SK-N-SH (cell line): ENCODE results near the gene PBX1.

Experiments used
- CHD2 ChIP-seq: fragments of 150-350 bp; IDR thresholded peaks from 2 replicates; pipeline ENCODE4 v1.6.1; 2018; ENCODE audit warnings: low read length; ENCODE audit not compliant: partially characterized antibody
- EP300 ChIP-seq, 2 experiments: IDR thresholded peaks; 2 replicates each; pipeline versions ENCODE4 v1.4.0 to v1.6.1; 2012; ENCODE audit warnings: borderline replicate concordance in 1 of 2, low read depth in 1 of 2, low read length in 1 of 2
- NRF1 ChIP-seq: IDR thresholded peaks from 2 replicates; pipeline ENCODE4 v1.6.1; 2012; ENCODE audit warnings: low read depth, mild to moderate bottlenecking, low read length
- POLR2AphosphoS5 ChIP-seq: IDR thresholded peaks from 2 replicates; pipeline ENCODE4 v1.6.1; 2012; ENCODE audit warnings: low read depth, low read length
- RCOR1 ChIP-seq: fragments of 150-350 bp; IDR thresholded peaks from 2 replicates; pipeline ENCODE4 v1.6.1; 2017; ENCODE audit warnings: antibody characterized with exemption, low read length
- TAF1 ChIP-seq: IDR thresholded peaks from 2 replicates; pipeline ENCODE4 v1.6.1; 2012; ENCODE audit warnings: low read depth, mild to moderate bottlenecking, low read length, moderate library complexity, borderline replicate concordance
- YY1 ChIP-seq: IDR thresholded peaks from 2 replicates; pipeline ENCODE4 v1.4.0; 2012; ENCODE audit warnings: low read depth, mild to moderate bottlenecking
- TF ChIP-seq, protein P1 (sequence below): fragments of 200-600 bp; sonication (generic); IDR thresholded peaks from 2 replicates; pipeline ENCODE4 v1.6.1; 2017; ENCODE audit warnings: antibody characterized with exemption, mild to moderate bottlenecking, moderate library complexity
- TF ChIP-seq, protein P2 (sequence below): IDR thresholded peaks from 2 replicates; pipeline ENCODE4 v1.6.1; 2012; ENCODE audit warnings: mild to moderate bottlenecking, low read depth, low read length, moderate library complexity

DNA sequence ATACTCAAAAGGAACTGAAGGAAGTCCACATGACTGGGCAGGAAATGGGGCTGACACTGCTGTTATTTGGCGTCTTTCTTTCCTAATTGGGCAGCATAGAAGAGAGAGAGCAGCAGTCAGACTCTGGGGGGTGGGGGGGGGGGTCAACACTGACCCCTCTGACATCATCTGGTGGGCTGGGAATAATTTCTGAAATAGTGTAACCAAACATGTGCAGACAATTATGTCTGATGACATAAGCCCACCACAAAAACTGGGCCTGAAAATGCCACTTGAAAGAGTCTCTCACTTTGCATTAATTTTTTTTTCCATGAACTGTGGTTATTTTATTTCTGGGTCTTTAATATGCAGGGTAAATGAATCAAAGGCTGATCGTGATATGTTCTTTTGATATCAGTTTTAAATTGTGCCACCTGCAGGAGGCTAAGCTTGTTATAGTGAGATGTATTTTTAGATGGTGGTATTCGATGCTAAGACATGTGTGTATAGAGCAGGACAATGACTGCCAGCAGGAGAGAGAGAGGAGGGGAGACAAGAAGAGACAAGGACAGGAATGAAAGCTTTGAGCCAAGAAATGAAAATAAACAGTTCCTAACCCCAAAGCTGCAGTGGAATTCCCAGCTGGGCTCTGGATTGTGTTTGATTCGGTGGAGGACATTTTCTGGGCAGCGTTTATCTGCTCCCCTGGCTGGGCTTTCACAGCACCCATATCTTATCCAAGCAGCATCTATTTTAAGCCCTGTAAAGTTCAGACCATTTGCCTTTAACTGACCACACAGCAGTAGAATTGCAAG lies 264.7 kb downstream of the PBX1 start:
- TF ChIP-seq NRF1 (no peak), RCOR1 (no peak), POLR2AphosphoS5 (no peak), TAF1 (no peak), YY1 (no peak), EP300 (IDR thresholded peaks at IDR 0.05; ENCODE audit: borderline replicate concordance in 1 of 2, low read depth in 1 of 2, low read length in 1 of 2) (no peak), CHD2 (no peak)
- TF ChIP-seq, protein P1, sequence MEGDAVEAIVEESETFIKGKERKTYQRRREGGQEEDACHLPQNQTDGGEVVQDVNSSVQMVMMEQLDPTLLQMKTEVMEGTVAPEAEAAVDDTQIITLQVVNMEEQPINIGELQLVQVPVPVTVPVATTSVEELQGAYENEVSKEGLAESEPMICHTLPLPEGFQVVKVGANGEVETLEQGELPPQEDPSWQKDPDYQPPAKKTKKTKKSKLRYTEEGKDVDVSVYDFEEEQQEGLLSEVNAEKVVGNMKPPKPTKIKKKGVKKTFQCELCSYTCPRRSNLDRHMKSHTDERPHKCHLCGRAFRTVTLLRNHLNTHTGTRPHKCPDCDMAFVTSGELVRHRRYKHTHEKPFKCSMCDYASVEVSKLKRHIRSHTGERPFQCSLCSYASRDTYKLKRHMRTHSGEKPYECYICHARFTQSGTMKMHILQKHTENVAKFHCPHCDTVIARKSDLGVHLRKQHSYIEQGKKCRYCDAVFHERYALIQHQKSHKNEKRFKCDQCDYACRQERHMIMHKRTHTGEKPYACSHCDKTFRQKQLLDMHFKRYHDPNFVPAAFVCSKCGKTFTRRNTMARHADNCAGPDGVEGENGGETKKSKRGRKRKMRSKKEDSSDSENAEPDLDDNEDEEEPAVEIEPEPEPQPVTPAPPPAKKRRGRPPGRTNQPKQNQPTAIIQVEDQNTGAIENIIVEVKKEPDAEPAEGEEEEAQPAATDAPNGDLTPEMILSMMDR = no peak
- TF ChIP-seq, protein P2, sequence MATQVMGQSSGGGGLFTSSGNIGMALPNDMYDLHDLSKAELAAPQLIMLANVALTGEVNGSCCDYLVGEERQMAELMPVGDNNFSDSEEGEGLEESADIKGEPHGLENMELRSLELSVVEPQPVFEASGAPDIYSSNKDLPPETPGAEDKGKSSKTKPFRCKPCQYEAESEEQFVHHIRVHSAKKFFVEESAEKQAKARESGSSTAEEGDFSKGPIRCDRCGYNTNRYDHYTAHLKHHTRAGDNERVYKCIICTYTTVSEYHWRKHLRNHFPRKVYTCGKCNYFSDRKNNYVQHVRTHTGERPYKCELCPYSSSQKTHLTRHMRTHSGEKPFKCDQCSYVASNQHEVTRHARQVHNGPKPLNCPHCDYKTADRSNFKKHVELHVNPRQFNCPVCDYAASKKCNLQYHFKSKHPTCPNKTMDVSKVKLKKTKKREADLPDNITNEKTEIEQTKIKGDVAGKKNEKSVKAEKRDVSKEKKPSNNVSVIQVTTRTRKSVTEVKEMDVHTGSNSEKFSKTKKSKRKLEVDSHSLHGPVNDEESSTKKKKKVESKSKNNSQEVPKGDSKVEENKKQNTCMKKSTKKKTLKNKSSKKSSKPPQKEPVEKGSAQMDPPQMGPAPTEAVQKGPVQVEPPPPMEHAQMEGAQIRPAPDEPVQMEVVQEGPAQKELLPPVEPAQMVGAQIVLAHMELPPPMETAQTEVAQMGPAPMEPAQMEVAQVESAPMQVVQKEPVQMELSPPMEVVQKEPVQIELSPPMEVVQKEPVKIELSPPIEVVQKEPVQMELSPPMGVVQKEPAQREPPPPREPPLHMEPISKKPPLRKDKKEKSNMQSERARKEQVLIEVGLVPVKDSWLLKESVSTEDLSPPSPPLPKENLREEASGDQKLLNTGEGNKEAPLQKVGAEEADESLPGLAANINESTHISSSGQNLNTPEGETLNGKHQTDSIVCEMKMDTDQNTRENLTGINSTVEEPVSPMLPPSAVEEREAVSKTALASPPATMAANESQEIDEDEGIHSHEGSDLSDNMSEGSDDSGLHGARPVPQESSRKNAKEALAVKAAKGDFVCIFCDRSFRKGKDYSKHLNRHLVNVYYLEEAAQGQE = no peak
